Endothelial cell of hepatic sinusoid (primary cell): Measurements from ENCODE around the gene GLG1.
"Not testable (repeated sequence)": the region's sequence is repeated elsewhere in the genome, so short reads cannot be mapped to it uniquely, and the experiment has no call there.

Experiments used
- in situ Hi-C: cut with HindIII; loops from 2 replicates; pipeline ENCODE4 v1.10.0; 2017; ENCODE audit warnings: low sequenced_read_pairs

The GLG1 gene

GRCh38 chr16:74575807-74576643, 30.9 kb downstream of the GLG1 start:
- in situ Hi-C loops: no loop called here

DNA sequence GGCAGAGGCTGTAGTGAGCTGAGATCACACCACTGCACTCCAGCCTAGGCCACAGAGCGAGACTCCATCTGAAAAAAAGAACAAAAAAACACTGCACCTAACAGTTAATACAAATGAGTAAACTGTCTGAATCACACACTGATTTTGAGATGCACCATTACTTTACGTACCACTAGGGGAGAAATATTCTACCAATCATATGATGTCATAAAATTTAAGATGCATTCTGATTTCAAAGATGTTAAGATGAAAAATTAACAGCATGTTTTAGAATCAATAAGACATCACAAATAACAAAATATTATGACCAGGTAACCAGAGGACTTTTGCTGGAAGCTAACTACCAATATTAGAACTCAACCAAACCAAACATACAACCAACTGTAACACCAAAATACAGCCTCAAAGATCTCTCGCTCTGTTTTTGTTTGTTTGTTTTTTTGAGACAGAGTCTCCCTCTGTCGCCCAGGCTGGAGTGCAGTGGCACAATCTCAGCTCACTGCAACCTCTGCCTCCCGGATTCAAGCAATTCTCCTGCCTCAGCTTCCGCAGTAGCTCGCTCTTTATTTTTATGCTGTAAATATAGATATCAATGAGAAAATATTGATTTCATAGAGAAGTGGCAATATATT, 31.6 kb downstream of the GLG1 start:
- in situ Hi-C loops: no loop called here

DNA sequence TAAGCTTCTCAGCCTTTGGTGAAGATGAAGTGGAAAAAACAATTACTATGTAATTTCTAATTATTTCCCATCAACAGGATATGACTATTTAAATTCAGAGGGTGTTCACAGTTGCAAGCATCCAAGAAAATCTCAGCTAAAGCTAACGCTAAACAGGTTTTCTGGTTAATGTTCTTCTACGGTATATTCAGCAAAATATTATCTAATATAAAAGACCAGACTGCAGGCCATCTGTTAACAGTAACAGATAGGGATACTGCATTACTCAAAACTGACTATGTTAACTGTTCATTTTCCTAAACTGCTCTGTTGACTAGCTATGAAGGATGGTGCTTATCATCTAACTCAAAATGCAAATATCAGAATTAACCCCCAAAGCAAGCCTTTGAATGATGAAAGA, 32.8 kb downstream of the GLG1 start:
- in situ Hi-C loops: no loop called here

- in situ Hi-C loops: no loop called here
Observed at GRCh38 chr16:74573622-74574021, 33.3 kb downstream of the GLG1 start.

- in situ Hi-C loops: no loop called here
Observed at GRCh38 chr16:74570412-74571301, 36.3 kb downstream of the GLG1 start.

DNA sequence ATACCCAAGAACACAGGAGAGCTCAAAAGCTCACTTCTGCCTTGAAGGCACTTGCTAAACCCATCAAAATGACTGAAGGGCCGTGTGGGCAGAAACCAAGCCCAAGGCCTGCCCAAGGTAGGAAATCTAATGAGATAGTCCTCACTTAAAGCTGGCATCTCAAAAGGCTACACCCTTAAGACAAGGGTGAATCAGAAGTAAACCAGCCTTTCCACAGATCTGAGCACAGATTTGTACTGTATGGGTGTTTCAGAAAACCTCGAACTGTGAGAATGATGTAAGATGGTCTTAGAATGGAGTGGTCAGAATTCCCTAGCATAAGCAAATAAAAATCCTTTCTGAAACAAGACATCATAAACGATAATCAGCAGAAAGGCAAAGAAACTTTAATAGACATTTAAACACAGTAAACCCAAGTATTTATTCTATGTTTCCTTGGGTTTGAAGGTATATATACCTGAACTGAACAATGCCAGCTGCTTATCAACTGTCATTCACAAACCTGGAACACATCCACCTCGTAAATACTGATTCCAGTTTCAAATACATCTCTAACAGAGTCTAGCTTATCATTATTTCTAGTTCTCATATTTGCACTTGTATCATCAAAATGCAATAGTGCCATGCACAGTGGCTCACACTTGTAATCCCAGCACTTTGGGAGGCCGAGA, 37.8 kb downstream of the GLG1 start:
- in situ Hi-C loops: no loop called here

GRCh38 chr16:74567901-74568300, 39.0 kb downstream of the GLG1 start:
- in situ Hi-C loops: no loop called here

DNA sequence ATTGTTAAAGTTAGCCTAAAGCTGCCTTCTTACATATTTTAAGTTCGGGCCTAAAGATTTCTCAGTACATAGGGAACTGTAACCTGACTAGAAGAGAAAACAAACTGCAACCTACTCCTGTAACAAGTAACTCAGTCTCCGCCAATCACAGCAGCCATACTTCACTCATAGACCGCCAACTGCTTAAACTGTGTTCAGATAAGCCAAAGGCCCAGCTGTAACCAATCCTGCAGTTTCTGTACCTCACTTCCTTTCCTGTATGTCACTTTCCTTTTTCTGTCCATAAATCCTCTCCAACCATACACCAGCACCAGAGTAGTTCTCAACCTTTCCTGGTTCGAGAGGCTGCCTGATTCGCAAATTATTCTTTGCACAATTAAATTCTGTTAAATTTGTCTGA, 41.5 kb downstream of the GLG1 start:
- in situ Hi-C loops: no loop called here

- in situ Hi-C loops: loop anchor here (5.0 kb wide), 2 partner anchors 43 to 62 kb away; partner anchors contain the start of gene GLG1
Observed at GRCh38 chr16:74564451-74564984, 42.4 kb downstream of the GLG1 start.

- in situ Hi-C loops: loop anchor here (5.0 kb wide), 2 partner anchors 43 to 62 kb away; partner anchors contain the start of gene GLG1
Observed at GRCh38 chr16:74563828-74564263, 43.1 kb downstream of the GLG1 start.

GRCh38 chr16:74562117-74562516, 44.8 kb downstream of the GLG1 start:
- in situ Hi-C loops: loop anchor here (5.0 kb wide), 2 partner anchors 45 to 60 kb away; partner anchors contain the start of gene GLG1

DNA sequence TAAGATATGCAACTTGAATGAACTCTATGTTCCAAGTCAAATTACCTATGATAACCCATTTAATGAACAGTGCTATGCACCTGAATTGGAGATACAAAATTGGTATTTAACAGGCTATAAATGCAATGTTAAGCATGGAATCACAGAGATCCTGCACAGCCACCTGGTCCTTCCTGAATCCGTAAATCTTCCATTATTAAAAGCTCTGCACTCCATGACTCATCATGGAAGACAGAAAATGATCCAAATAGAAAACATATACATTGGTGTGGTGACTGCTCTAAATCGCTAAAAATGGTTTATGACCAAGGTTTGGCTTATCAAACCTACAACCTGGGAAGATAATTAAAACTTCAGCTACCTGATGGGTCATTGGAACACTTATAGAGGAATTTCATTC, 45.3 kb downstream of the GLG1 start:
- in situ Hi-C loops: loop anchor here (5.0 kb wide), 2 partner anchors 46 to 59 kb away; partner anchors contain the start of gene GLG1

DNA sequence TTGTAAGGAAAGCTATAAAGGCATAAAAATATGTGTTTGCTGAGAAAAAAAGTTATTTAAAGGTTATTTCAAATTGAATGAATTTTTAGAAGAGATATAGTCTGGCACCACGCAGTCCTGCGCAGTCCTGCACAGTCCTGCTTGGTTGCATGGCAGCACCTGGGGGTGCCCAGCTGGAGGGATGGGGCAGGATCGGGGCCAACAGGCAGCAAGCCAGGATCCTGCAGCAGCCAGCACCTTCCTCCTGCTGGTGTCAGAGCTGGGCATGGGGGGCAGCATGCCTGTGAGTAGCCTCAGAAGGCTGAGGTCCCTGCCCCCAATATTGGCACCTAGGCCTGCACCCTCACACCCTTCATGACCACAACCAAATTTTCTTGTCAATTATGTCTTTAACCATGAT, 46.0 kb downstream of the GLG1 start:
- in situ Hi-C loops: loop anchor here (5.0 kb wide), 2 partner anchors 46 to 59 kb away; partner anchors contain the start of gene GLG1

- in situ Hi-C loops: no loop called here
Observed at GRCh38 chr16:74558873-74559272, 48.0 kb downstream of the GLG1 start.

- in situ Hi-C loops: no loop called here
Observed at GRCh38 chr16:74557275-74557674, 49.6 kb downstream of the GLG1 start.

- in situ Hi-C loops: no loop called here
Observed at GRCh38 chr16:74556375-74556922, 50.5 kb downstream of the GLG1 start.

DNA sequence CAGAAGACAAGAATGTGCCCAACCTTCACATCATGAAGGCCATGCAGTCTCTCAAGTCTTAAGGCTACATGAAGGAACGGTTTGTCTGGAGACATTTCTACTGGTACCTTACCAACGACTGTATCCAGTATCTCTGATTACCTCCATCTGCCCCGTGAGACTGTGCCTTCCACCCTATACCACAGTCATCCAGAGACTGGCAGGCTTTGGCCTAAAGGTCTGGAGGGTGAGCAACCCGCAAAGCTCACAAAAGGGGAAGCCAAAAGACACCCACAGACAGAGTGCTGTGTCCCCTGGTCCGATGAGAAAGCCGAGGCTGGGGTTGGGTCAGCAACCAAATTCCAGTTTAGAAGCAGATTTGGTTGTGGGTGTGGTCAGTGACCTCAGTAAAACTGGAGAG, 54.6 kb downstream of the GLG1 start:
- in situ Hi-C loops: not testable (repeated sequence)

- in situ Hi-C loops: not testable (repeated sequence)
Observed at GRCh38 chr16:74550227-74551019, 56.5 kb downstream of the GLG1 start.

DNA sequence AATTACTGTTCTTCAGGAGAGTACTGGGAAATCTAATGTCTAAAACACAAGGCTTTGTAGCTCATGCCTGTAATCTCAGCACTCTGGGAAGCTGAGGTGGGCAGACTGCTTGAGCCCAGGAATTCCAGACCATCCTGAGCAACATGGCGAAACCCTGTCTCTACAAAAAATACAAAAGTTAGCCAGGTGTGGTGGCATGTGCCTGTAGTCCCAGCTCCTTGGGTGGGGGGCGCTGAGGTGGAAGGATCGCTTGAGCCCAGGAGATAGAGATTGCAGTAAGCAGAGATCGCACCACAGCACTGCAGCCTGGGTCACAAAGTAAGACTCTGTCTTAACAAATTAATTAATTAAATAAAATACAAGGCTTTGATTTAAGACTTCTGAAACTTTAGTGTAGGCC, 60.8 kb downstream of the GLG1 start:
- in situ Hi-C loops: not testable (repeated sequence)
